PC-3 (cell line): ENCODE data around the gene TMPRSS7. TPM values are rescaled to one million over a fixed set of nuclear protein-coding genes. Genes with fewer than 3 reads are reported as not detected.
A peak's percentile ranks its signal among the peaks of the same experiment; 100 is the strongest.

ENCODE experiments used
- ATAC-seq: fragments of 200-7000 bp; cut with Tn5 transposase; 2 replicates; pipeline ENCODE4 v1.9.1; 2020; ENCODE audit warnings: mild to moderate bottlenecking, moderate library complexity
- BruUV-seq: library from RNA; stranded (reverse); fragments of 400-500 nt; replicated peaks from 2 replicates; lab custom pipeline; 2021; lab: Mats Ljungman, UMichigan
- CTCF ChIA-PET: fragments of 300-600 bp; sonication (Branson Sonifier 250); formaldehyde crosslinking; loops from one replicate; lab custom pipeline; 2022; ENCODE audit warnings: antibody characterized with exemption; lab: Charles Lee
- POLR2A ChIA-PET: fragments of 300-600 bp; sonication (Branson Sonifier 250); formaldehyde crosslinking; loops from one replicate; lab custom pipeline; 2022; ENCODE audit warnings: antibody characterized with exemption; ENCODE audit not compliant: unreplicated experiment; lab: Charles Lee
- DNase-seq: peaks from one replicate; pipeline ENCODE4 v3.0.0-alpha.2; 2015
- H2AFZ ChIP-seq: fragments of 300-600 bp; sonication (generic); 2 replicates; pipeline ENCODE4 v1.6.0; 2016; ENCODE audit warnings: antibody characterized with exemption, low read length
- H3F3A ChIP-seq: fragments of 300-600 bp; sonication (generic); one replicate; pipeline ENCODE4 v1.6.0; 2017; ENCODE audit warnings: antibody characterized with exemption, low read length, control low read depth, mild to moderate bottlenecking; ENCODE audit not compliant: unreplicated experiment
- H3K27ac ChIP-seq: fragments of 300-600 bp; sonication (generic); 2 replicates; pipeline ENCODE4 v1.5.1; 2016; ENCODE audit warnings: mild to moderate bottlenecking, low read length
- H3K27me3 ChIP-seq: fragments of 300-600 bp; sonication (generic); 2 replicates; pipeline ENCODE4 v1.6.1; 2016; ENCODE audit warnings: low read length, mixed read lengths
- H3K36me3 ChIP-seq: fragments of 300-600 bp; sonication (generic); 2 replicates; pipeline ENCODE4 v1.6.1; 2016; ENCODE audit warnings: low read depth, mixed run types, low read length, mixed read lengths
- H3K4me1 ChIP-seq: fragments of 300-600 bp; sonication (generic); 2 replicates; pipeline ENCODE4 v1.5.1; 2016; ENCODE audit warnings: low read length; ENCODE audit not compliant: insufficient read depth
- H3K4me2 ChIP-seq: fragments of 300-600 bp; sonication (generic); 2 replicates; pipeline ENCODE4 v1.6.0; 2016; ENCODE audit warnings: low read length
- H3K4me3 ChIP-seq: fragments of 300-600 bp; sonication (generic); 2 replicates; pipeline ENCODE4 v1.5.1; 2016; ENCODE audit warnings: mild to moderate bottlenecking, low read length, mixed read lengths
- H3K79me2 ChIP-seq: fragments of 300-600 bp; sonication (generic); 2 replicates; pipeline ENCODE4 v1.6.1; 2017; ENCODE audit warnings: low read length, mixed read lengths
- H3K9ac ChIP-seq: fragments of 300-600 bp; sonication (generic); 2 replicates; pipeline ENCODE4 v1.6.0; 2016; ENCODE audit warnings: mild to moderate bottlenecking, low read length
- H3K9me2 ChIP-seq: fragments of 300-600 bp; sonication (generic); replicated peaks from 2 replicates; pipeline ENCODE4 v1.6.1; 2016; ENCODE audit warnings: mixed run types, low read length, mixed read lengths
- H3K9me3 ChIP-seq: fragments of 300-600 bp; sonication (generic); 2 replicates; pipeline ENCODE4 v1.6.1; 2016; ENCODE audit warnings: low read length, mixed read lengths
- H4K20me1 ChIP-seq: fragments of 300-600 bp; sonication (generic); 2 replicates; pipeline ENCODE4 v1.6.1; 2016; ENCODE audit warnings: low read length, mixed read lengths
- EZH2 ChIP-seq: fragments of 300-600 bp; sonication (generic); IDR thresholded peaks from one replicate; pipeline ENCODE4 v1.6.1; 2017; ENCODE audit warnings: antibody characterized with exemption, mild to moderate bottlenecking, low read length; ENCODE audit not compliant: unreplicated experiment
- EZH2phosphoT487 ChIP-seq: fragments of 300-600 bp; sonication (generic); IDR thresholded peaks from 2 replicates; pipeline ENCODE4 v1.6.1; 2018; ENCODE audit warnings: mild to moderate bottlenecking, antibody characterized with exemption, low read length, borderline replicate concordance
- intact Hi-C: fragments of 100-400 bp; cut with micrococcal nuclease; formaldehyde crosslinking; loops from 2 replicates; pipeline ENCODE4 v1.9.0; 2023
- total RNA-seq: library from RNA; depleted of rRNA; stranded (reverse); fragments of >200 nt; gene quantifications from 2 replicates; pipeline ENCODE4 v1.2.3, GENCODE V29; 2014
- TF ChIP-seq, protein P1 (sequence below): fragments of 300-600 bp; sonication (generic); conservative IDR thresholded peaks from 2 replicates; pipeline ENCODE4 v1.5.1; 2017; ENCODE audit warnings: antibody characterized with exemption, low read depth, mild to moderate bottlenecking, low read length

Gene TMPRSS7
- total RNA-seq, 1 experiment from 2014 or later: 0.33 TPM

DNA sequence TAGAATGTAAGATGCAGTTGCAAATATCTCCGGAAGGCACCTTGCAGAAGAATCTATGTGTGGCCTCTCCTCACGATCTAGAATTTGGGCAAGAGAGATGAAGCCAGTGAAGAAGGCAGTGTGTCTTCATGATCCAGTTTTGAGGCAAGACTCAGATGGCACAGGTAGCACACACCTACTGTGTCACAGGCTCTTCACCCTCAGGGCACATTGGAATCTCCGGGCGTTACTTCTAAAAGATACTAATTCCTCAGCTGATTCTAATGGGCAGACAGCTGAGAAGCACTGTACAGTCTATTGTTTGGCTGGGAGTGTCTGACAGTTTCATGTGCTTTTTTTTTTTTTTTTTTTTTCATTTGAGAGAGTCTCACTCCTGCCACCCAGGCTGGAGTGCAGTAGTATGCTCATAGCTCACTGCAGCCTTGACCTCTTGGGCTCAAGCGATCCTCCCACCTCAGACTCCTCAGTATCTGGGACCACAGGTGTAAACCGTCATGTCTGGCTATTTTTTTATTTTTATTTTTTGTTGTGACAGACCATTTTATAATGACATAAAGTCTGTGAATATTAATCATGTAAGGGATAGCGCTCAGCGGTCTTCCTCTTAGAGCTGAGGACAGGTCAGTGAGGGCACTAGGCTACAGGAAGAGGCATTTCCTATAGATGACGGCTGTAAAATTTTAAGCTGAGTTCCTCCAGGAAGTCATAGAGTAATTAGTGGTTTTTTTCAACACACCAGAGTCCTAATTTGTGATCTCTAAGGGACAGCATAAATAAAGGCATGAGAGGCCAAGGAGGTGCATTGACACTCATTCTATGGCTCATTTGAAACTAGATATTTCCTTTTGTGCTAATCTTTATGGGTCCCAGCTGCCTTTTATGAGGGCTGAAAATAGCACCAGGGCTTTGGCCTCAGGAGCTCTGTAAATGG, 55.7 kb downstream of the TMPRSS7 start:
- TF ChIP-seq, protein P1, sequence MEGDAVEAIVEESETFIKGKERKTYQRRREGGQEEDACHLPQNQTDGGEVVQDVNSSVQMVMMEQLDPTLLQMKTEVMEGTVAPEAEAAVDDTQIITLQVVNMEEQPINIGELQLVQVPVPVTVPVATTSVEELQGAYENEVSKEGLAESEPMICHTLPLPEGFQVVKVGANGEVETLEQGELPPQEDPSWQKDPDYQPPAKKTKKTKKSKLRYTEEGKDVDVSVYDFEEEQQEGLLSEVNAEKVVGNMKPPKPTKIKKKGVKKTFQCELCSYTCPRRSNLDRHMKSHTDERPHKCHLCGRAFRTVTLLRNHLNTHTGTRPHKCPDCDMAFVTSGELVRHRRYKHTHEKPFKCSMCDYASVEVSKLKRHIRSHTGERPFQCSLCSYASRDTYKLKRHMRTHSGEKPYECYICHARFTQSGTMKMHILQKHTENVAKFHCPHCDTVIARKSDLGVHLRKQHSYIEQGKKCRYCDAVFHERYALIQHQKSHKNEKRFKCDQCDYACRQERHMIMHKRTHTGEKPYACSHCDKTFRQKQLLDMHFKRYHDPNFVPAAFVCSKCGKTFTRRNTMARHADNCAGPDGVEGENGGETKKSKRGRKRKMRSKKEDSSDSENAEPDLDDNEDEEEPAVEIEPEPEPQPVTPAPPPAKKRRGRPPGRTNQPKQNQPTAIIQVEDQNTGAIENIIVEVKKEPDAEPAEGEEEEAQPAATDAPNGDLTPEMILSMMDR: no peak
- no peak for TF ChIP-seq EZH2phosphoT487
- Histone ChIP-seq H4K20me1 (peaks cover 39% of the 10 kb centered on the region), H3K4me3 (peak overlapping the region; percentile 29; the same call in 1 of the 2 replicates), H3K9me2 (no peaks in the 10 kb centered on the region), H3K4me2 (peak overlapping the region; percentile 74), H3K9me3 (no peaks in the 10 kb centered on the region), H3K9ac (no peak overlapping the region), H2AFZ (no peak overlapping the region), H3K27ac (peak overlapping the region; percentile 77), H3F3A (no peaks in the 10 kb centered on the region), H3K4me1 (peaks cover 46% of the 10 kb centered on the region), H3K27me3 (no peaks in the 10 kb centered on the region), H3K79me2 (peaks cover 74% of the 10 kb centered on the region), H3K36me3 (peaks cover 10% of the 10 kb centered on the region)
- BruUV-seq: no TSS peak
- POLR2A ChIA-PET: interaction anchor here (0.7 kb wide), 2 partner anchors 111 to 216 kb away, joined by 3 to 5 read pairs; partner anchors contain the start of gene ABHD10
- CTCF ChIA-PET: interaction anchor here (0.6 kb wide), 1 partner anchor 41 kb away, joined by 8 read pairs; no protein-coding TSS in a partner anchor
- DNase-seq (no peak), ATAC-seq (no peak)
- intact Hi-C loops: loop anchor here (5.0 kb wide), 1 partner anchor 103 kb away; no protein-coding TSS in a partner anchor

DNA sequence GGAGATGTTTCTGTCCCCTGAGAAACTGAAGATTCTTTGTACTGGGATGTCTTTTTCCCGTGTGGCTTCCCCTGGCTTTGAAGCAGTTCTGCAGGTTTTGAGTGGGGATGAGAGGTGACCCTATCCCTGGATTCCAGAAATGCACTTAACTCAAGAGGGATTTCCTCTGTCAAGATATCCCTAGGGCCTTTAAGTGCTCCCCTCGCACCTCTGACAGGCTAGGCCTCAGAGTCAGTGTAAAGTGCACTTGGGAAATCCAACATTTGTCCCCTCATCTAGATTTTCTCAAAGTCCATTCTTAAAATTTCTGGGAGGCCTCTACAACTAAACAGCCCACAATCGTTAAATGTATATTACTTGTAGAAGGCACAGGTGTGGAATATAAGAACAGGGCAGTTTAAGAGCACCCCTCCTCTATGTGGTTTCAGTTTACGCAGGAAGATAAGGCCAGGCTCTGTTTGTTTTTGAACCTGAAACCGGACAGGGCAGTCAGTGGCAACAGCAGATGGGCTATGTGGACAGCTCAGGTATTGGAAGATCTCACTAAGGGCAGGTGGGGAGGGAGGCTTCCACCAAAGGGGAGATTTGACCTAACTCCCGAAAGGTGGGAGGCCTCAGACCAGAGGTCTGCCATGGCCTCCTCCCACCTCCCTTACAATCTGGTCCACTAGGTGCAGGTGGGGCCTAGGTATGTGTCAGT, 56.5 kb downstream of the TMPRSS7 start:
- Histone ChIP-seq H4K20me1 (peaks cover 39% of the 10 kb centered on the region), H3F3A (no peaks in the 10 kb centered on the region), H3K9ac (0 out of 2 replicates have a peak overlapping the region, but pooled peaks have one; percentile 18), H3K4me1 (peaks cover 47% of the 10 kb centered on the region), H3K9me2 (no peaks in the 10 kb centered on the region), H3K9me3 (no peaks in the 10 kb centered on the region), H3K4me3 (peak overlapping the region; percentile 29; the same call in 1 of the 2 replicates), H3K4me2 (peak overlapping the region; percentile 74), H3K79me2 (peaks cover 76% of the 10 kb centered on the region), H3K36me3 (peaks cover 12% of the 10 kb centered on the region), H2AFZ (no peak overlapping the region), H3K27me3 (no peaks in the 10 kb centered on the region), H3K27ac (peak overlapping the region; percentile 77)
- ChIA-PET POLR2A (interaction anchor here (0.7 kb wide), 1 partner anchor 217 kb away, joined by 5 read pairs; no protein-coding TSS in a partner anchor), CTCF (no interaction called here)
- intact Hi-C loops: no loop called here
- BruUV-seq: no TSS peak
- DNase-seq (peak; percentile 54), ATAC-seq (peak; percentile 4; the same call in 1 of the 2 replicates)
- TF ChIP-seq EZH2: no peak
- TF ChIP-seq EZH2phosphoT487: no peak
- TF ChIP-seq, protein P1: no peak
